HCT116 (cell line): Measurements from ENCODE around the gene GPRIN1.

ENCODE experiments used
- CEBPB ChIP-seq: IDR thresholded peaks from 2 replicates; pipeline ENCODE4 v1.6.1; 2012; ENCODE audit warnings: low read depth
- ELF1 ChIP-seq: IDR thresholded peaks from 2 replicates; pipeline ENCODE4 v1.6.1; 2012; ENCODE audit warnings: low read depth, borderline replicate concordance
- EZH2 ChIP-seq: fragments of 200-600 bp; sonication (generic); IDR thresholded peaks from 2 replicates; pipeline ENCODE4 v1.6.1; 2017; ENCODE audit warnings: antibody characterized with exemption, mixed run types
- POLR2A ChIP-seq: IDR thresholded peaks from 2 replicates; pipeline ENCODE4 v1.7.0; 2011; ENCODE audit warnings: borderline replicate concordance; ENCODE audit not compliant: insufficient read depth, insufficient read length; ENCODE audit errors: extremely low read depth
- POLR2AphosphoS5 ChIP-seq: IDR thresholded peaks from 2 replicates; pipeline ENCODE4 v1.6.1; 2011; ENCODE audit warnings: mild to moderate bottlenecking, low read depth, low read length, moderate library complexity
- TCF7L2 ChIP-seq: IDR thresholded peaks from 2 replicates; pipeline ENCODE4 v1.7.0; 2011; ENCODE audit warnings: borderline replicate concordance, inconsistent platforms; ENCODE audit not compliant: insufficient read depth, insufficient read length; ENCODE audit errors: extremely low read depth
- YY1 ChIP-seq: IDR thresholded peaks from 2 replicates; pipeline ENCODE4 v1.6.1; 2011; ENCODE audit warnings: low read length, low read depth, moderate library complexity, mild to moderate bottlenecking; ENCODE audit not compliant: insufficient replicate concordance; ENCODE audit errors: extremely low read depth
- ZFX ChIP-seq: fragments of 450-650 bp; IDR thresholded peaks from 2 replicates; pipeline ENCODE4 v1.6.1; 2017
- TF ChIP-seq, protein P1 (sequence below), 3 experiments: fragments of 200-600 bp in 1 of 3; sonication (generic) in 1 of 3; IDR thresholded peaks in 2 of 3; conservative IDR thresholded peaks in 1 of 3; 2 replicates each; pipeline ENCODE4 v1.5.1; 2012 to 2017; ENCODE audit warnings: low read depth in 2 of 3, low read length in 2 of 3, antibody characterized with exemption in 1 of 3, borderline replicate concordance in 1 of 3, control low read depth in 1 of 3, mild to moderate bottlenecking in 1 of 3, mixed read lengths in 1 of 3, mixed run types in 1 of 3, moderate library complexity in 1 of 3; ENCODE audit not compliant: insufficient read depth in 1 of 3
- TF ChIP-seq, protein P2 (sequence below): IDR thresholded peaks from 2 replicates; pipeline ENCODE4 v1.6.1; 2012; ENCODE audit warnings: low read depth

DNA sequence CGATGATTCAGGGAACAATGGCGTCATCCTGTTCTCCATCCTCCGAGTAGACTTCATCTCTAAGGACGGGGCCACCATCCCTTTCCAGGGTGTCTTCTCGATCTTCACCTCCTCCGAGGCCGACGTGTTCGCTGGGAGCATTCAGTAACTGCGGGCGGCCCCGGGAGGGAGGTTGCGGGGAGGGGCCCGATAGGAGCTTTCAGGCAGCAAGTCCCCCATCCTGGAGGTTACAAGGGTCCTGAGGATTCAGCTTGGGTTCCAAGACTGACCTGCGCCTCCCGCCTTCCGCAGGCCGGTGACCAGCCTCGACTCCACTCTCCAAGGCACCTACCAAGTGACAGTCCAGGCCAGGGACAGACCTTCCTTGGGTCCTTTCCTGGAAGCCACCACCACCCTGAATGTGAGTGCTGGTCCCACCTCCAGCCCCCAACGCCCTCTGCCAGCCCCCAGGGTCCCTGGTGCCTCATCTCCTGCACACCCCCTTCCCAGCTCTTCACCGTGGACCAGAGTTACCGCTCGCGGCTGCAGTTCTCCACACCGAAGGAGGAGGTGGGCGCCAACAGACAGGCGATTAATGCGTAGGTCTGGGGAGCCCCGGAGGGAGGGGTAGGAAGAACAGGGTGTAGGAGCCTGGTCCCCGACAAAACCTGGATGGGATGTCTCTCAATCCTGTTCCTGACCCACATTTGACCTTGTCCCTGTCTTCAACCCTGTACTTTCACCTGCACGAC lies 20.8 kb downstream of the GPRIN1 start:
- no peak for TF ChIP-seq ZFX
- TF ChIP-seq TCF7L2, result no peak
- TF ChIP-seq, protein P1, sequence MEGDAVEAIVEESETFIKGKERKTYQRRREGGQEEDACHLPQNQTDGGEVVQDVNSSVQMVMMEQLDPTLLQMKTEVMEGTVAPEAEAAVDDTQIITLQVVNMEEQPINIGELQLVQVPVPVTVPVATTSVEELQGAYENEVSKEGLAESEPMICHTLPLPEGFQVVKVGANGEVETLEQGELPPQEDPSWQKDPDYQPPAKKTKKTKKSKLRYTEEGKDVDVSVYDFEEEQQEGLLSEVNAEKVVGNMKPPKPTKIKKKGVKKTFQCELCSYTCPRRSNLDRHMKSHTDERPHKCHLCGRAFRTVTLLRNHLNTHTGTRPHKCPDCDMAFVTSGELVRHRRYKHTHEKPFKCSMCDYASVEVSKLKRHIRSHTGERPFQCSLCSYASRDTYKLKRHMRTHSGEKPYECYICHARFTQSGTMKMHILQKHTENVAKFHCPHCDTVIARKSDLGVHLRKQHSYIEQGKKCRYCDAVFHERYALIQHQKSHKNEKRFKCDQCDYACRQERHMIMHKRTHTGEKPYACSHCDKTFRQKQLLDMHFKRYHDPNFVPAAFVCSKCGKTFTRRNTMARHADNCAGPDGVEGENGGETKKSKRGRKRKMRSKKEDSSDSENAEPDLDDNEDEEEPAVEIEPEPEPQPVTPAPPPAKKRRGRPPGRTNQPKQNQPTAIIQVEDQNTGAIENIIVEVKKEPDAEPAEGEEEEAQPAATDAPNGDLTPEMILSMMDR (IDR thresholded peaks at IDR 0.05 in 2 of 3, conservative IDR thresholded peaks at IDR 0.05 in 1 of 3; ENCODE audit: borderline replicate concordance in 1 of 3, insufficient read depth in 1 of 3, low read depth in 2 of 3, low read length in 2 of 3), result no peak
- no peak for TF ChIP-seq CEBPB
- TF ChIP-seq POLR2AphosphoS5, result no peak
- no peak for TF ChIP-seq YY1
- TF ChIP-seq POLR2A, result no peak
- no peak for TF ChIP-seq EZH2
- TF ChIP-seq ELF1, result no peak
- TF ChIP-seq, protein P2, sequence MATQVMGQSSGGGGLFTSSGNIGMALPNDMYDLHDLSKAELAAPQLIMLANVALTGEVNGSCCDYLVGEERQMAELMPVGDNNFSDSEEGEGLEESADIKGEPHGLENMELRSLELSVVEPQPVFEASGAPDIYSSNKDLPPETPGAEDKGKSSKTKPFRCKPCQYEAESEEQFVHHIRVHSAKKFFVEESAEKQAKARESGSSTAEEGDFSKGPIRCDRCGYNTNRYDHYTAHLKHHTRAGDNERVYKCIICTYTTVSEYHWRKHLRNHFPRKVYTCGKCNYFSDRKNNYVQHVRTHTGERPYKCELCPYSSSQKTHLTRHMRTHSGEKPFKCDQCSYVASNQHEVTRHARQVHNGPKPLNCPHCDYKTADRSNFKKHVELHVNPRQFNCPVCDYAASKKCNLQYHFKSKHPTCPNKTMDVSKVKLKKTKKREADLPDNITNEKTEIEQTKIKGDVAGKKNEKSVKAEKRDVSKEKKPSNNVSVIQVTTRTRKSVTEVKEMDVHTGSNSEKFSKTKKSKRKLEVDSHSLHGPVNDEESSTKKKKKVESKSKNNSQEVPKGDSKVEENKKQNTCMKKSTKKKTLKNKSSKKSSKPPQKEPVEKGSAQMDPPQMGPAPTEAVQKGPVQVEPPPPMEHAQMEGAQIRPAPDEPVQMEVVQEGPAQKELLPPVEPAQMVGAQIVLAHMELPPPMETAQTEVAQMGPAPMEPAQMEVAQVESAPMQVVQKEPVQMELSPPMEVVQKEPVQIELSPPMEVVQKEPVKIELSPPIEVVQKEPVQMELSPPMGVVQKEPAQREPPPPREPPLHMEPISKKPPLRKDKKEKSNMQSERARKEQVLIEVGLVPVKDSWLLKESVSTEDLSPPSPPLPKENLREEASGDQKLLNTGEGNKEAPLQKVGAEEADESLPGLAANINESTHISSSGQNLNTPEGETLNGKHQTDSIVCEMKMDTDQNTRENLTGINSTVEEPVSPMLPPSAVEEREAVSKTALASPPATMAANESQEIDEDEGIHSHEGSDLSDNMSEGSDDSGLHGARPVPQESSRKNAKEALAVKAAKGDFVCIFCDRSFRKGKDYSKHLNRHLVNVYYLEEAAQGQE, result no peak
